Colonic mucosa (tissue), 4 donors: Measurements from ENCODE around the gene CYB561. TPM values are rescaled to one million over a fixed set of nuclear protein-coding genes. Genes with fewer than 3 reads are reported as not detected.
A peak's percentile ranks its signal among the peaks of the same experiment; 100 is the strongest.

Source experiments
- DNase-seq: peaks from one replicate; pipeline ENCODE4 v3.0.0-alpha.2; 2020
- H3K27ac ChIP-seq: fragments of 200-600 bp; one replicate; pipeline ENCODE4 v1.8.0; 2021
- H3K27me3 ChIP-seq: fragments of 200-600 bp; one replicate; pipeline ENCODE4 v1.8.0; 2021
- H3K36me3 ChIP-seq: fragments of 200-600 bp; one replicate; pipeline ENCODE4 v1.8.0; 2021
- H3K4me1 ChIP-seq: fragments of 200-600 bp; one replicate; pipeline ENCODE4 v1.8.0; 2021; ENCODE audit warnings: mild to moderate bottlenecking
- H3K4me3 ChIP-seq: fragments of 200-600 bp; one replicate; pipeline ENCODE4 v1.8.0; 2021
- H3K9ac ChIP-seq, 2 donors: one replicate each; pipeline ENCODE4 v1.7.0; 2013; ENCODE audit warnings: control low read depth in 2 of 2, low read depth in 2 of 2, low read length in 2 of 2
- H3K9me3 ChIP-seq: fragments of 200-600 bp; one replicate; pipeline ENCODE4 v1.8.0; 2021
- intact Hi-C: fragments of 100-400 bp; cut with DNase I; formaldehyde crosslinking; loops from one replicate; pipeline ENCODE4 v1.14.1; 2022
- total RNA-seq, 2 donors: library from RNA; stranded (reverse); fragmentation: NEBNext Ultra II Directional in 1 of 2; extraction: Animal tissue kit (Norgen Biotek cat#: 25700) in 1 of 2; gene quantifications; one replicate each; pipeline ENCODE4 v1.2.1, GENCODE V29; 2021
- TF ChIP-seq, protein P1 (sequence below): fragments of 200-600 bp; IDR thresholded peaks from one replicate; pipeline ENCODE4 v1.8.0; 2022; ENCODE audit warnings: antibody characterized with exemption, mild to moderate bottlenecking
- donor health status: healthy.
- donor health status: DM: no; HTN: no; CAD: no.
- donor health status: DM: no; HTN: no; CAD: no.

The CYB561 gene
- total RNA-seq, 2 donors from 2014 or later: 60.1 to 90.6 TPM

DNA sequence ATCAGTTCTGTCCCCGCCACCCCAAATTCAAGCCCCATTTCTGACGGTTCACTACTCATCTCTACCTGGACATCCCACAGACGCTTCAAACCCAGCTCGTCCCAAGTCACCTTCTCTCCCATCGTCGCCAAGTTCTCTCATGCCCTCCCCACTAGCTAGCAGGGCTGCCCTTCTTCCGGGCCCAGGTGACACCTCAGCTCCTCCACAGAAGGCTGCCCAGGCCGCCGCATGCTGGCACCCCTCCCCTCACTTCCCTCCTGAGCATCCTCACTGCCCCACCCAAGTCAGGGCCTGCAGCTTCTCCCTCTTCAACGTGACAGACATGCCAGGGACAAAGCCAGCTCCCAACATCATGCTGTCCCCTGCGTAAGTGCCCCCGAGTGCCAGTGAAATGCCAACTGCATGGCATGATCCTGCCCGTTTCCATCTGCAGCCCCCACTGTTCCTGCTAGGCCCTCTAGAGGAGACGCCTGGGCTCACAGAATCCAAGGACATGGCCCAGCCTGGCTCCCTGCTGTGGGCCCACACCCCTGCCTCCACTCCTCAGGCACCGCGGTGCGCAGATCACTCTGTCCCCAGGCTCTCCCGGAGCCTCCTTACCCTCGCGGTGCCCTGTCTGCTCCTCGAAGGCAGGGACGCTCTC lies 5.9 kb downstream of the CYB561 start:
- H3K27ac ChIP-seq: peak overlapping the region; percentile 42
- H3K9me3 ChIP-seq: no peaks in the 10 kb centered on the region
- H3K4me1 ChIP-seq: no peaks in the 10 kb centered on the region
- DNase-seq: no peak
- intact Hi-C loops: no loop called here
- H3K27me3 ChIP-seq: no peaks in the 10 kb centered on the region
- TF ChIP-seq, protein P1, sequence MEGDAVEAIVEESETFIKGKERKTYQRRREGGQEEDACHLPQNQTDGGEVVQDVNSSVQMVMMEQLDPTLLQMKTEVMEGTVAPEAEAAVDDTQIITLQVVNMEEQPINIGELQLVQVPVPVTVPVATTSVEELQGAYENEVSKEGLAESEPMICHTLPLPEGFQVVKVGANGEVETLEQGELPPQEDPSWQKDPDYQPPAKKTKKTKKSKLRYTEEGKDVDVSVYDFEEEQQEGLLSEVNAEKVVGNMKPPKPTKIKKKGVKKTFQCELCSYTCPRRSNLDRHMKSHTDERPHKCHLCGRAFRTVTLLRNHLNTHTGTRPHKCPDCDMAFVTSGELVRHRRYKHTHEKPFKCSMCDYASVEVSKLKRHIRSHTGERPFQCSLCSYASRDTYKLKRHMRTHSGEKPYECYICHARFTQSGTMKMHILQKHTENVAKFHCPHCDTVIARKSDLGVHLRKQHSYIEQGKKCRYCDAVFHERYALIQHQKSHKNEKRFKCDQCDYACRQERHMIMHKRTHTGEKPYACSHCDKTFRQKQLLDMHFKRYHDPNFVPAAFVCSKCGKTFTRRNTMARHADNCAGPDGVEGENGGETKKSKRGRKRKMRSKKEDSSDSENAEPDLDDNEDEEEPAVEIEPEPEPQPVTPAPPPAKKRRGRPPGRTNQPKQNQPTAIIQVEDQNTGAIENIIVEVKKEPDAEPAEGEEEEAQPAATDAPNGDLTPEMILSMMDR: no peak
- H3K9ac ChIP-seq: peak overlapping the region; percentile 24 to 39
- no peaks in the 10 kb centered on the region for H3K36me3 ChIP-seq
- no peak overlapping the region for H3K4me3 ChIP-seq

DNA sequence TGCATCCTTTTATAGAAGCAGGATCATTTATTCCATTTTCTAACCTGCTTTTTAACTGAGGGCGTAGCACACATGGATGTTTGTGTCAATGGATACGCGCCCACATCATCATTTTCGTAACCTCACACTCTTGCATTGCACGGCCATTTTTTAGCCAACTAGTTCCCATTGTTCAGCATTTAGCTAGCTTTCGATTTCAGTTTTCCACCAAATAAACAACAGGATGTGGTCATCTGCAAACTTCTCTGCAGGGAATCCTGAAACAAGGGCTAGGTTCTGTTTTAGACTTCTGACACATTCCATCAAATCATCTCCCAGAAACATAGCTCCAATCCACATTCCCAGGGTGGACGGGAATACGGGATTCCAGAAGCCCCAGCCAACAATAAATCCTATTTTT lies 6.4 kb downstream of the CYB561 start:
- TF ChIP-seq, protein P1: no peak
- intact Hi-C loops: no loop called here
- no peaks in the 10 kb centered on the region for H3K36me3 ChIP-seq
- DNase-seq: no peak
- H3K4me3 ChIP-seq: no peak overlapping the region
- no peaks in the 10 kb centered on the region for H3K27me3 ChIP-seq
- no peaks in the 10 kb centered on the region for H3K4me1 ChIP-seq
- H3K9me3 ChIP-seq: no peaks in the 10 kb centered on the region
- H3K27ac ChIP-seq: peak overlapping the region; percentile 42
- H3K9ac ChIP-seq: peak overlapping the region in 1 of 2 donors; percentile 39

DNA sequence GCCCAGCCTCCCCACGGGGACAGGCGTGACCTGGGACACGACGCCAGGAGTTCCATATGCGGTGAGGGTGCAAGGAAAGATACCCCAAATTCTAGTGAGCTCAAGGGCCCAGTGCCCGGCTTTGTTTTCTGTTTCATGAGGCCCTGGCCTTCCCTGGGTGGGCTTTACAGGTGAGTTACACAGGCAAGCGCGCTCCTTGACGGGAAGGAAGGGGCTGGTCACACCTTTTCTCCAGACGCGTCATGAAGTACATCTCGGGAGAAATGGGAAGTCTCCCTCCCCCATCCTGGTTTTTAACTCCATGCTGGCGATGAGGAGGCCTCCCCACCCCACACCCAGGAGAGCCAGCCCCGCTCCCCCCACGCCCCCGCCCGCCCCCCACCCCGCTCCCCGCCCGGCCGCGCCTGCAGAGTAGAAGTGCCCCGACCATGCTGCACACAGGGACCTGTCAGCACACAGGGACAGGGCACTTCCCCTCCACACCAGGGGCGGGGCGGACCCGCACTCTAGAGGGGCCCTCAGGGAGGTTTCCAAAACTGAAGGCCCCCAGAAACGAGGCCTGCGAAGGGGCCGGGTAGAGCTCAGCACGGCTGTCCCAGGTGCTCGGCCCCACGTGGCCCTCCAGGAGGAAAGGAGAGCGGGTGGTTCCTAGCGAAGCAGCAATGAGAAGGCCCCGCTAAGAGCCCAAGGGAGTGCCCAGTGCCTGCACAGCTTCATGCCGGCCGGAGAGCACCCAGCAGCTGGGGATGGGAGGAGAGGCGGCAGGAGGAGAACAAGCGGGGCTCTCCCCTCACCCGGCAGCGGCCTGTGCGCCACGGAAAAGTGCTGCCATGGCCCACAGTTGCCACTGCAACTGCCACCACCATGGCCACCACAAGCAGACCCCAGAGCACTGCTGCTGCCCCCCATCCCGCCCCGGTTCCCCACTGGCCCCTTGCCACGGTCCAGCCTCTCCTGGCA lies 7.7 kb downstream of the CYB561 start:
- H3K36me3 ChIP-seq: no peaks in the 10 kb centered on the region
- TF ChIP-seq, protein P1: no peak
- no peaks in the 10 kb centered on the region for H3K27me3 ChIP-seq
- intact Hi-C loops: no loop called here
- no peak for DNase-seq
- H3K9me3 ChIP-seq: no peaks in the 10 kb centered on the region
- peaks cover 5% of the 10 kb centered on the region for H3K4me1 ChIP-seq
- peak overlapping the region; percentile 17 for H3K27ac ChIP-seq
- no peak overlapping the region for H3K4me3 ChIP-seq
- H3K9ac ChIP-seq: peak overlapping the region in 1 of 2 donors; percentile 30

DNA sequence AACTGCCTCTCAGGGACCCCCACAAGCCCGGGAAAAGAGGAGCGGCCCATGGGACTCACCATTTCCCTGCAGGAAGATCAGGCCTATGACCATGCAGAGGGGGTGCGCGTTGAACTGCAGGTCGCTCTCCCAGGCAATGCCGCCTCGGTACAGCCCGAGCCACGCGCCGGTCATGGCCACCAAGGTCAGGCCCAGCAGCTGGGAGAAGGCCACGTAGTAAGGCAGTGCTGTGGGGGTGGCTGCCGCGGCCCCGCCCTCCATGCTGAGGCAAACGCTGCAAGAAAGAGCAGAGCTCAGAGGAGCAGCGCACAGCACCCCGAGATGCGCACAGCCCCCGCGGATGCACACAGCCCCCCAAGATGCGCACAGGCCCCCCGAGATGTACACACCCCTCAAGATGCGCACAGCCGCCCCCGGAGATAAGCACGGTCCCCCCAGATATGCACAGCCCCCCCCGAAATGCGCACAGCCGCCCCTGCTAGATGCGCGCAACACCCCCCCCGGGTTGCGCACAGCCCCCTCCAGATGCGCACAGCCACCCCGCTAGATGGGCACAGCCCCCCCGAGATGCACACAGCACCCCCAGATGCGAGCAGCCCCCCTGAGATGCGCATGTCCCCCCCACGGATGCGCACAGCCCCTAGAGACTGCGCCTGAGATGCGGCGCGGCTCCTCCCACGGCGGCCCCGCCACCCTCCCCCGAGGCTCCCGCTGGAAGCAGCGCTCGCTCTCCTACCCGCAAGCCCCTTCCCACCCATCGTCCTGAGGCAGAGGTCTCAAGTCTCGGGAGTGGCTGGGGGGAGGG lies 8.6 kb downstream of the CYB561 start:
- Histone ChIP-seq H3K27ac (no peak overlapping the region), H3K4me1 (peaks cover 14% of the 10 kb centered on the region), H3K27me3 (no peaks in the 10 kb centered on the region), H3K9me3 (no peaks in the 10 kb centered on the region), H3K36me3 (no peaks in the 10 kb centered on the region), H3K9ac (no peak overlapping the region), H3K4me3 (no peak overlapping the region)
- DNase-seq: no peak
- TF ChIP-seq, protein P1: no peak
- intact Hi-C loops: no loop called here

DNA sequence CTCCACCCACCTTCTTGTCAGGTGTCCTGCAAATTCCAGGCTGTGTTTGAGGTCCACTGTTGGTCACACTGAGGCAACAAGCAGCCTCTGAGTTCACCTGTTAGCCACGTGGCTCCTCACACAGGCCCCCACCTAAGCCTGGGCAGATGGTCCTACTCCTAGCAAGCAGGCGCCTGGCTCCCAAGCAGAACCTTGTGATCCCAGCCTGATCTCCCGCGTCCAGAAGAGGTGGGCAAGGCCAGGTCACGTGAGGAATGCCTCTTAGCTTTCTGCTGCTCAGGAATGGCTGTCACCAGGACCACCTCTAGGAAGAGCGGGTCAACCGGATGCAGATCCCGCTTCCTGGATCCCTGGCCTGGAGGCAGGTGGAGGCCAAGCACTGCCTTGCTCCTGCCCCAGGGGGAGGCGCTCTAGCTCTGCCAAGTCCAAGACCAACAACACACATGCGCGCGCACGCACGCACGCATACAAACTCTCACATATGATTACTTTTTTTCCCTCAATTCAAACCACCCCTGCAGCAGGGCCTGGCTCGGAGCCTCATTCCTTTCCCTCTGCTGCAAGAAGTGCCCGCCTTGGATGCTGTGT lies 9.5 kb downstream of the CYB561 start:
- Histone ChIP-seq H3K36me3 (no peaks in the 10 kb centered on the region), H3K27me3 (no peaks in the 10 kb centered on the region), H3K27ac (no peak overlapping the region), H3K9ac (no peak overlapping the region), H3K4me1 (peaks cover 14% of the 10 kb centered on the region), H3K4me3 (no peak overlapping the region), H3K9me3 (no peaks in the 10 kb centered on the region)
- DNase-seq: no peak
- TF ChIP-seq, protein P1: no peak
- intact Hi-C loops: no loop called here
